Measurements from ENCODE around the gene RAPGEF1.

DNA sequence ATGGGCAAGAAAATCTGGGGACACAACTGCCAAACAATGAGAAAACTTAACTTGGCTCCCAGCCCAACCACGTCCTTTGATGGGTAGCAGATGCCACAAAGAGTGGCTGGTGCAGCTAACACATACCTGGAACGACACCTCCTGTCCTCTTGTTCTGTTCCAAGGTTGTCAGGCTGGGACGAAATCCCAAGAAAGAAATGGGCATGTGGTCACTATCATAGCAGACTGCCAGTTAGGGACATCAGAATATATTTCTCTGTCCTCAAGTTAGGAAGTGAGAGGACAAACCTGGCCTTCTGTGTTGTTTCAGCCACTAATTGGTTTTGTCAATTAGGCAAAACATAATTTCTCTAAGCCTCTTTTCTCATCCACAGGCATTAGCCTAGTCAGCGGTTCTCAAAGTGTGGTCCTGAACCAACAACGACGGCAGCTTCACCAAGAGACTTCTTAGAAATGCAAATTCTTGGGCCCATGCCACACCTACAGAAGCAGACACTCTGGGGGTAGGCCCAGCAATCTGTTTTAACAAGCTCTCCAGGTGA lies 63.4 kb downstream of the RAPGEF1 start:
- TF ChIP-seq EP300 (IDR thresholded peaks at IDR 0.05) (peak in 1 of 4 donors; percentile 16), POLR2A (IDR thresholded peaks at IDR 0.05) (no peak), CTCF (IDR thresholded peaks at IDR 0.05) (no peak)

Measured in sigmoid colon (tissue), 4 donors.